IPS-20b (cell line): Measurements from ENCODE around the gene COL6A5.

Experiments
- H3K27ac ChIP-seq: one replicate; pipeline ENCODE4 v1.5.1; 2013; ENCODE audit warnings: low read length
- H3K27me3 ChIP-seq: 2 replicates; pipeline ENCODE4 v1.6.1; 2013; ENCODE audit warnings: mild to moderate bottlenecking, low read length, inconsistent platforms; ENCODE audit not compliant: insufficient read depth
- H3K36me3 ChIP-seq: 2 replicates; pipeline ENCODE4 v1.6.1; 2013; ENCODE audit warnings: low read depth, mild to moderate bottlenecking, inconsistent platforms, low read length, moderate library complexity; ENCODE audit not compliant: insufficient read depth
- H3K4me1 ChIP-seq: 2 replicates; pipeline ENCODE4 v1.6.1; 2013; ENCODE audit warnings: mild to moderate bottlenecking, control low read depth, inconsistent platforms, low read length, moderate library complexity; ENCODE audit not compliant: insufficient read depth
- H3K4me3 ChIP-seq: 2 replicates; pipeline ENCODE4 v1.5.1; 2013; ENCODE audit warnings: mild to moderate bottlenecking, low read length, inconsistent platforms
- H3K9ac ChIP-seq: 2 replicates; pipeline ENCODE4 v1.6.1; 2013; ENCODE audit warnings: low read depth, mild to moderate bottlenecking, inconsistent platforms, low read length, moderate library complexity
- H3K9me3 ChIP-seq: 2 replicates; pipeline ENCODE4 v1.6.1; 2013; ENCODE audit warnings: mild to moderate bottlenecking, low read depth, low read length, inconsistent platforms; ENCODE audit not compliant: insufficient read depth

Gene COL6A5

GRCh38 chr3:130457671-130458070, 112.2 kb downstream of the COL6A5 start:
- H3K4me3 ChIP-seq, result no peak overlapping the region
- H3K9ac ChIP-seq, result no peak overlapping the region
- no peaks in the 10 kb centered on the region for H3K27me3 ChIP-seq
- no peaks in the 10 kb centered on the region for H3K9me3 ChIP-seq
- no peak overlapping the region for H3K27ac ChIP-seq
- no peaks in the 10 kb centered on the region for H3K4me1 ChIP-seq
- H3K36me3 ChIP-seq, result no peaks in the 10 kb centered on the region

- Histone ChIP-seq H3K27me3 (no peaks in the 10 kb centered on the region), H3K4me3 (no peak overlapping the region), H3K4me1 (no peaks in the 10 kb centered on the region), H3K9ac (no peak overlapping the region), H3K36me3 (no peaks in the 10 kb centered on the region), H3K9me3 (no peaks in the 10 kb centered on the region), H3K27ac (no peak overlapping the region)
Measured at GRCh38 chr3:130459944-130460343, 114.5 kb downstream of the COL6A5 start.

- Histone ChIP-seq H3K4me1 (no peaks in the 10 kb centered on the region), H3K27me3 (no peaks in the 10 kb centered on the region), H3K9ac (no peak overlapping the region), H3K4me3 (no peak overlapping the region), H3K36me3 (no peaks in the 10 kb centered on the region), H3K9me3 (no peaks in the 10 kb centered on the region), H3K27ac (no peak overlapping the region)
Measured at GRCh38 chr3:130462089-130462488, 116.6 kb downstream of the COL6A5 start.

GRCh38 chr3:130463221-130463620, 117.7 kb downstream of the COL6A5 start:
- H3K9me3 ChIP-seq, result no peaks in the 10 kb centered on the region
- no peaks in the 10 kb centered on the region for H3K4me1 ChIP-seq
- no peak overlapping the region for H3K9ac ChIP-seq
- H3K36me3 ChIP-seq, result no peaks in the 10 kb centered on the region
- no peaks in the 10 kb centered on the region for H3K27me3 ChIP-seq
- no peak overlapping the region for H3K4me3 ChIP-seq
- H3K27ac ChIP-seq, result no peak overlapping the region

GRCh38 chr3:130465521-130465920, 120.0 kb downstream of the COL6A5 start:
- H3K4me1 ChIP-seq, result no peaks in the 10 kb centered on the region
- H3K9ac ChIP-seq, result no peak overlapping the region
- no peak overlapping the region for H3K27ac ChIP-seq
- no peaks in the 10 kb centered on the region for H3K27me3 ChIP-seq
- no peaks in the 10 kb centered on the region for H3K9me3 ChIP-seq
- H3K36me3 ChIP-seq, result no peaks in the 10 kb centered on the region
- no peak overlapping the region for H3K4me3 ChIP-seq

- Histone ChIP-seq H3K27ac (no peak overlapping the region), H3K9me3 (no peaks in the 10 kb centered on the region), H3K4me3 (no peak overlapping the region), H3K27me3 (no peaks in the 10 kb centered on the region), H3K4me1 (no peaks in the 10 kb centered on the region), H3K36me3 (no peaks in the 10 kb centered on the region), H3K9ac (no peak overlapping the region)
Measured at GRCh38 chr3:130468311-130468710, 122.8 kb downstream of the COL6A5 start.

- Histone ChIP-seq H3K9ac (no peak overlapping the region), H3K27ac (no peak overlapping the region)
Measured at GRCh38 chr3:130470126-130470525, 124.7 kb downstream of the COL6A5 start.

GRCh38 chr3:130473416-130473815, 127.9 kb downstream of the COL6A5 start:
- Histone ChIP-seq H3K9me3 (no peaks in the 10 kb centered on the region), H3K9ac (no peak overlapping the region), H3K27ac (no peak overlapping the region), H3K36me3 (no peaks in the 10 kb centered on the region), H3K4me3 (no peak overlapping the region), H3K4me1 (no peaks in the 10 kb centered on the region), H3K27me3 (no peaks in the 10 kb centered on the region)

More at GRCh38 chr3:130470126-130470525, 124.7 kb downstream of the COL6A5 start:
- Histone ChIP-seq H3K27me3 (no peaks in the 10 kb centered on the region), H3K36me3 (no peaks in the 10 kb centered on the region), H3K9me3 (no peaks in the 10 kb centered on the region), H3K4me1 (no peaks in the 10 kb centered on the region), H3K4me3 (no peak overlapping the region)

GRCh38 chr3:130480736-130481135, 135.3 kb downstream of the COL6A5 start:
- Histone ChIP-seq H3K9ac (no peak overlapping the region), H3K27me3 (no peaks in the 10 kb centered on the region), H3K36me3 (no peaks in the 10 kb centered on the region), H3K9me3 (no peaks in the 10 kb centered on the region), H3K4me1 (no peaks in the 10 kb centered on the region), H3K4me3 (no peak overlapping the region), H3K27ac (no peak overlapping the region)

- Histone ChIP-seq H3K9ac (no peak overlapping the region), H3K36me3 (no peaks in the 10 kb centered on the region), H3K27me3 (no peaks in the 10 kb centered on the region), H3K27ac (no peak overlapping the region), H3K9me3 (no peaks in the 10 kb centered on the region), H3K4me1 (no peaks in the 10 kb centered on the region), H3K4me3 (no peak overlapping the region)
Measured at GRCh38 chr3:130488288-130488687, 142.8 kb downstream of the COL6A5 start.

GRCh38 chr3:130488769-130489450, 143.4 kb downstream of the COL6A5 start:
- Histone ChIP-seq H3K9ac (no peak overlapping the region), H3K4me1 (no peaks in the 10 kb centered on the region), H3K4me3 (no peak overlapping the region), H3K27ac (no peak overlapping the region), H3K27me3 (no peaks in the 10 kb centered on the region), H3K36me3 (no peaks in the 10 kb centered on the region), H3K9me3 (no peaks in the 10 kb centered on the region)

GRCh38 chr3:130490241-130490640, 144.8 kb downstream of the COL6A5 start:
- no peaks in the 10 kb centered on the region for H3K9me3 ChIP-seq
- H3K9ac ChIP-seq, result no peak overlapping the region
- no peaks in the 10 kb centered on the region for H3K4me1 ChIP-seq
- no peak overlapping the region for H3K27ac ChIP-seq
- no peaks in the 10 kb centered on the region for H3K36me3 ChIP-seq
- H3K4me3 ChIP-seq, result no peak overlapping the region
- no peaks in the 10 kb centered on the region for H3K27me3 ChIP-seq
